ENCODE results near the gene TCTN1. TPM values are rescaled to one million over a fixed set of nuclear protein-coding genes. Genes with fewer than 3 reads are reported as not detected.
"Not testable (repeated sequence)": the region's sequence is repeated elsewhere in the genome, so short reads cannot be mapped to it uniquely, and the experiment has no call there.

The TCTN1 gene
- total RNA-seq, 1 donor from 2014 or later = 20.7 TPM

DNA sequence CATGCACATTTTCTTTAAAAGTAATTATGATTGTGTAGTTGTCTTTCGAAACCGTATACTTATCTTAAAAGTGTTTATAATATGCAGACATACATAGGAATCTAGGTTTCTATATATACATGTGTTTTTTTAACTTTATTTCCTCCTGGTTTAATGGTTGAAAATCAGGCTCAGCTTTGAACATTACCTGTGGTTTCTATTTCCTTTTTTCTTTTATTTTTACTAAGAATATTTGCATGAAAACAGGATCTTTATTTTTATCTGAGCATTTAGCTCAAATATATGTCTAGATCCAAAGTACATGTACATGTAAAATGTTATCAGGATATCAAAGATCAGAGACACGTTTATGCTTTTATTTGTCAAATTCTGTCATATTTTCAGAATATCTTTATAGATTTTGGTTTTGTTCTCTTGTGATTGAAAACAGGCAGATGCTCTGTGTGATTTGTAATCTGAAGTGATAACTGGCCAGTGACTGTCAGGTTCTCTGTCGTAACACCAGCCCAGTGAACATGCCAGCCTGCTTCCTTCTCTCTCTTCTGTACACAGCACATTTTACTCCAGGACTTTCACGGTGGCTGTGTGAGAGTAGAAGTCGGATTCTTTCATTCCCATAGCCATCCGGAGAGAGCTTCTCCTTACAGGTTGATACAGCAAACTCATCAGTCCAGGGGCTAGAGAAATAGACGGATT lies 13.7 kb downstream of the TCTN1 start:
- intact Hi-C loops (cut with DNase I) = no loop called here
- DNase-seq (ENCODE audit: low spot score) = no peak

DNA sequence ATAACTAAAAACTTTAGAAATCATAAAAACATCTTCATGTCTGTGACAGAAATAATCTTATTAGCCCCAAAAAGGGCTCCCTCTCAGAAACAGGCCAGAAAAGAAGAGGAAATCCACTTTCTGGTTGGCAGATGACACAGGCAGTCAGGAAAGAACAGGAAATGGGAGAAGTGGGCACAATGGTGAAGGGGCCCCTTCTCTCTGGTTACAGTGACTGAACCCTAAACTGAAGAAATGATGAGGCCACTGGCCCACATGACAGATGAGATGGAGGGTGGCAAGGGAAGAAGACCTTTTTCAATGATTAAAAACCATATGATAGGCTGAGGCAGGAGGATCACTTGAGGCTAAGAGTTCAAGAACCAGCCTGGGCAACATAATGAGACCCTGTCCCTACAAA lies 21.1 kb downstream of the TCTN1 start:
- no peak for DNase-seq (ENCODE audit: low spot score)
- intact Hi-C loops (cut with DNase I) = no loop called here

DNA sequence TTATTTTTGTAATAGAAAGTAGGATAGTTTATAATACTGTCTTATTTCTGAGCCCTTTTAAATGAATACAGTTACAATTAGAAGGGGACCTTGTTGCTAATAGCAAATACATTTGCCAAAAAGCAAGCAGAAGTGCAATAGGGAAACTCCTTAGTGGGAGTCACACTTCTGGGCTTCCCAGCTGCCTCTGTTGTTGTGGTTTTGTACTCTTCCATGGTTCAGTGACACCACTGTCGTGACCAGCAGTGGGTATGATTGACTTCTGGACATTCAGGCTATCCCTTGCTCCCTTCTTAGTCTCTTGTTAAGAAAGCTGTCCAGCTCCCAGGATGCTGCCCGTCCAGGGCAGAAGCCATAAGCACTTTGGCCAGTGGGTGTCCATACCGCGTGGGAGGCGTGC lies 22.6 kb downstream of the TCTN1 start:
- DNase-seq (ENCODE audit: low spot score) = no peak
- intact Hi-C loops (cut with DNase I) = no loop called here

DNA sequence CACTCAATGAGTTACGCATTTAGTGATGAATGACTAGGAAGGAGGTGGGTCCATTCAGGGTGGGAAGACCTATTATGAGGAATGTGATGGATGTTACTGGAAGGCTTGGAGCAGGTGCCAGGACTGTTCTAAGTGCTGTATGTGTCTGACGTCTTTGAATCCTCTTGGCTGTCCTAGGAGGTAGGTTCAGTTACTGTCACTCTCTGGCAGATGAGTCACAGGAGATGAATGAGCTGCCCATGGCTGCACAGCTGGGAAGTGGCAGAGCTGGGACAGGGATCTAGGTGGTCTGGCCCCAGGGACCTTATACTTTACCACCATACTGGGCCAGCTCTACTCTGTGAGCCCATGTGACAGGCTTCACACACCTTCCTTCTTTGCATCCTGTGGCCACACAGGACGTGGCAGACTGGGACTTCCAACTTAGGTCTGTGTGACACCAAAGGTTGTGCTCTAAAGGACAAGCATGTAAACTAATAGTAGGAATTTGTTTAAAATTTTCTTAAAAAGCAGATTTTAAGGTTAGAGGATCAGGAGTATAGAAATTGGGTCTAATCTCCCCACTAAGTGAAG lies 24.0 kb downstream of the TCTN1 start:
- no peak for DNase-seq (ENCODE audit: low spot score)
- intact Hi-C loops (cut with DNase I) = no loop called here

DNA sequence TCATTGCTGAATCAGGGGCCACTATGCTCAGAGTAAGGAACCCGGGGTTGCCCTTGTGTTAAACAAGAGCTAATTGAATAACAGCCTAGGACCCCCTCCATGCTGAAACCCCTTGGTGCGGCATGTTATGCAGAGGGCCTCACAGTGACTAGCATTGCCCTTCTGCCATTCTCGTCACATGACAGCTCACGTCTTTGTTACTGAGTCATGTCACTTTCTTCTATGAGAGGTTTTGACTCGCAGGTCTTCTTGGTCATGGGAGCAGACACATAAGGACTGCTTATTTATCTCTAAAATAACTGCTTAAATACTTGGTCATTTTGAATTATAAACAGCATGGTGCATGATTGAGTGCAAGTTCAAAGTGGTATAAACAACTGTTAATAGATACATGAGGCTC lies 24.9 kb downstream of the TCTN1 start:
- intact Hi-C loops (cut with DNase I) = no loop called here
- DNase-seq (ENCODE audit: low spot score) = no peak

DNA sequence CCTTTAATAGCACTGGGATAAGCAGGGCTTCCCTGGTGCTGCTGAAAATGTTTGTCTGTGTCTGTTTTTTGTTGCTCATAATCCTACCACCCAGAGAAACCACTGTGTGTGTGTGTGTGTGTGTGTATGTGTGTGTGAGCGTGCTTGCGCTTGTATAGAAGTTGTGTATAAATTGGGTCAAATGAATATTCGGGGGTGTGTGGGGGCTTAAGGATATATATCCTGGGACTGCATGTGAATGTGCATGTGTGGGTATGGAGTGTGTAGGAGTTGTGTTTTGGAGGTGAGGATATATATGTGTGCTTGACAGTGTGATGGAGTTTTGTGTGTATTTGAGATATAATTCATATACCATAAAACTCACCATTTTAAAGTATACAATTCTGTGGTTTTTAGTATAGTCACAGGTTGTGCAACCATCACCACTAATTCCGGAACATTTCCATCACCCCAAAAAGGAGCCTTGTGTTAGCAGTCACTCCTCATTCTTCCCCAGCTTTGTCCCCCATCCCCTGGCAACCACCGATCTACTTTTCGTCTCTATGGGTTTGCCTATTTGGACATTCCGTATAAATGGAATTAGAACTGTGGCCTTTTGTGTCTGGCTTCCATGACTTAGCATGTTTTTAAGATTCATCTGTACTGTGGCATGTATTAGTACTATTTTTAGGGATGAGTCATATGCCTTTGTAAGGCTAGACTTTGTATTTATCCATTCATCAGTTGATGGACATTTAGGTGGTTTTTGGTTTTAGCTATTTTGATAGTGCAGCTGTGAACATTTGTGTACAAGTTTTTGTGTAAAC lies 25.6 kb downstream of the TCTN1 start:
- intact Hi-C loops (cut with DNase I) = no loop called here
- no peak for DNase-seq (ENCODE audit: low spot score)

DNA sequence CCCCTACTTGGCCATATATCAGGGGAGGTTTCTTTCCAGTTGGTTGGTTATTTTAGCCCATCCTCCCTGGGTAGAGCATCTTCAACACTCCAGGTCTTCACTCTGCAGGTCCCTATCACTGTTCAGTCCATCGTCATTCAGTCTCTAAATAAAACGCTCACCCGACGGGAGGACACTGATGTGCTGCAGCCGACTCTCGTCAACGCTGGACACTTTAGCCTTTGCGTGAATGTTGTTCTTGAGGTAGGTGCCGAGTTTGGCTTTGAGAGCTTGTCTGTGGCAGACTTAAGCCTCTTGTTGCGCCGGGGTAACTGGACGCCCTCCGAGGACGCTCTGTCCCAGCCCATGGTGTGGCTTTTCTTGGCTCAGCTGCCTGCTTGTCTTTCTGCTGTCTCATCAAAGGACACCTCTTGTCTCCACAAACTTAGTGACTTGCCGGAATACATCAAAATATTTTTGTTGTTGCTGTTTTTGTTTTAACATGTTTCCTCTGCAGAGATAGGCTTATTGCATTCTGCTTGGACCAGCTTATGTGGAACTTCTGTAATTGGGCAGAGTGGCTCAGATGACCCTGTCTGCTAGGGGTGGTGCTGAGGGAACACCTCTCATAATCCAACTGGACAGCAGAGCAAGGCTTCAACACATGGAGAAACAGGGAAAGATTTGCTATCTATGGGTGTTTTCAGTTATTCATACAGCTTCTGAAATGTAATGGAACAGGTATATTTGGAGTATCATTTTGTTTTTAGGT lies 26.5 kb downstream of the TCTN1 start:
- DNase-seq (ENCODE audit: low spot score) = no peak
- intact Hi-C loops (cut with DNase I) = no loop called here

DNA sequence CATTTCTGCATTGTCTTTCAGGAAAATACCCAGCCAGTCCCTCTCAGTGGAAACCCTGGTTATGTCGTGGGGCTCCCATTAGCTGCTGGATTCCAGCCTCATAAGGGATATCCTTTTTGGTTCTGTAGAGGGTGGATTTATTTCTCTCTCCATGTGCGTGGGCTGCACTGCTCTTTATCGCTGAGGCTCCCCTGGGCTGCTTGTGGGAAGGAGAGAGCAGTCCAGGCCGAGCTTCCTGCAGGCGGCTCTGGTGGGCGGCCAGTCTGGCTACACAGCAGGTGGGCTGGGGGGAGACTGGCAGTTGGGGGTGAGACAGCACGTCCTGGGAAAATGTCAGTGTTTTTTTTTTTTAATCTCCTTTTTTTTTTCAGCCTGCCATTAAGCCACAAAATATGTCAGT lies 27.6 kb downstream of the TCTN1 start:
- intact Hi-C loops (cut with DNase I) = no loop called here
- DNase-seq (ENCODE audit: low spot score) = no peak

DNA sequence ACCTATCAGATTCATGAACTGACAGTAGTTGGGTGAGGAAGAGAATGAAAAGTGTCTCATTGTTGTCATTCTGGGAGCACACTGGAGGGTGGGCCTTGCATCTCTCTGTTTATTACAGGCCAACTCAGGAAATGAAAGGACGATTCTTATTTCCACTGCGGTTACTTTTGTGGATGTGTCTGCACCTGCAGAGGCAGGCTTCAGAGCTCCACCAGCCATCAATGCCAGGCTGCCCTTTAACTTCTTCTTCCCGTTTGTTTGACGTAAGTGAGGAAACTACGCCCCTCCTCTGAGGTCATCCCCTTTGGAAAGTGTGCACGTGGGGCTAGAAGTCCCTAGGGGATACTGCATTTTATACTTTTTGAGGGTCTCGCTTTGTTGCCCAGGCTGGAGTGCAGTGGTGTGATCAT lies 33.7 kb downstream of the TCTN1 start:
- intact Hi-C loops (cut with DNase I) = no loop called here
- no peak for DNase-seq (ENCODE audit: low spot score)

DNA sequence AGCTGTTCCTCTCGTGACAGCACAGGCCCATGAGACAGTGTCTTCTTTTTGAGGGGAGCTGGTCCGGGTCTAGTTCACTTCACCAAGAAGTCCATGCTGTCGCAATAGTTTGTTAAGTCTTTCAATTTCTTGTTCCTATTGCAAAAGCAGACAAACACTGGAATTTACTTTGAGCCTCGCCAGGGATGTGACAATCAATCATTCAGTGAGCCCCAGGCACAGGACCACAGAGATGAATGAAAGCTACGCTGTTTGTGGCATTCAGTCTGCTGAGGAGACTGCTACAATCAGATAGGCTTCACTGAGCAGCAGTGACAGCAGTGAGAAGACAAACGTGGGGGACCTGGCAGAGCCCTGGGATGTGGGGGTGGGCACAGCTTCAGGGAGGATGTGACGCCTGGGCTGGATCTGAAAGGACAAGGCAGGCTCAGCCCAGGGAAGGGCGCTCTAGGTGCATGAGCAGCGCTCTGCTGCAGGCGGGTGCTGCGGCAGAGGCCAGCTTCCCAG lies 35.5 kb downstream of the TCTN1 start:
- intact Hi-C loops (cut with DNase I) = no loop called here
- no peak for DNase-seq (ENCODE audit: low spot score)

DNA sequence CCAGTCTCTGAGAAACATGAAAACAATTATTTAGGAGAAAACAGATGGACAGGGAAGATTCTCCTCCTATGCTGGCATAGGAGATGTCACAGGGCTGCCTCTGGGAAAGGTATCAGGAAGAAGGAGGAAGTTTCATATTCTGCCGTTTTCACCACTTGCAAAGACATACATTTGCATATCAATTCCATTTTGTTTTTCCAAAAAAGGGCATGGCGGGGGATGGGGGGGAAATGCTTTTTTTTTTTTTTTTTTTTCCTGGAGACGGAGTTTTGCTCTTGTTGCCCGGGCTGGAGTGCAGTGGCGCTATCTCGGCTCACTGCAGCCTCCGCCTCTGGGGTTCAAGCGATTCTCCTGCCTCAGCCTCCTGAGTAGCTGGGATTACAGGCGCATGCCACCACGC lies 40.3 kb downstream of the TCTN1 start:
- intact Hi-C loops (cut with DNase I); DNase-seq (ENCODE audit: low spot score): not testable (repeated sequence)

DNA sequence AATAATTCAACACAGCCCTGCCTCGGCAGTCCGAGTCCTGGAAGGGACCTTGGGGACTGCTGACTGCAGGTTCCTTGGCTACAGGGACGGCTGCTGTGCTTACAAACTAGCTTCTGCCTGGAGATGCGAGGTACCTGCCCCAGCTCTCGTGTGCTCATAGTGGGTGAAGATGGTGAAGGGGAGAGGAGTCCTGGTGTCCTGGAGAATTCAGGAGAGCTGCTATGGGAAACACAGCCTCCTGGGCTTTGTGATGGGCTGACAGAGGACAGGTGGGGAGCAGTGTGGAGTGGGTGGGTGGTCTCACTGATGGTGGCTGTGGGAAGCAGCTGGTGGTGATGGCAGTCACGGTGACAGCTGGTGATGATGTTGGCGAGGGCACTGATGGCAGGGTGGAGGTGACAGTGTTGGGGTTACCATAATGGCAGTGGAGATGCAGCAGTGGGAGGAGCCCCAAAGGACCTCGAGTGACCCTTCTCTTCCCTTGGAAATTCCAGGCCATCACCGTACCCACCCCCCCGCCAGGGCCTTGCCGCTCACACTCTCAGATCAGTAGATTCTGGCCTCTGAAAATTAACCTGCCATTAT lies 42.2 kb downstream of the TCTN1 start:
- no peak for DNase-seq (ENCODE audit: low spot score)
- intact Hi-C loops (cut with DNase I) = no loop called here

DNA sequence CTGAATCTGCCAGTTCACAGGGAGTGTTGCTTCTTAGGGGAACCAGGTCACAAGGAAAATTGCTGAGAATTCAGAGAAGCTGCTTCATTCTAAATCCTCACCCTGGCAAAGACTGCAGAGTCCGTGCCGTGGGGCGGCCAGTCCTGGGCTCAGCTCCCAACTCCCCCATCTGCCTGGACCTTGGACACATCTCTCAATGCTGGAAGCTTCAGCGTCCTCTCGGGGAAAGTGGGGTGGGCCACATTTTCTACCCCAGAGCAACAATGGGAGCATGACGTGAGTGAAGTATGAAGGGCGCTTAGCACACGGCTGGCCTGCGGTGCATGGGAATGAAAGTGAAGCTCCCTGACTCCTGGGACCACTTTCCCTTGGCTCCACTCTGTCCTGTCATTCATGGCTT lies 43.8 kb downstream of the TCTN1 start:
- no peak for DNase-seq (ENCODE audit: low spot score)
- intact Hi-C loops (cut with DNase I) = no loop called here

DNA sequence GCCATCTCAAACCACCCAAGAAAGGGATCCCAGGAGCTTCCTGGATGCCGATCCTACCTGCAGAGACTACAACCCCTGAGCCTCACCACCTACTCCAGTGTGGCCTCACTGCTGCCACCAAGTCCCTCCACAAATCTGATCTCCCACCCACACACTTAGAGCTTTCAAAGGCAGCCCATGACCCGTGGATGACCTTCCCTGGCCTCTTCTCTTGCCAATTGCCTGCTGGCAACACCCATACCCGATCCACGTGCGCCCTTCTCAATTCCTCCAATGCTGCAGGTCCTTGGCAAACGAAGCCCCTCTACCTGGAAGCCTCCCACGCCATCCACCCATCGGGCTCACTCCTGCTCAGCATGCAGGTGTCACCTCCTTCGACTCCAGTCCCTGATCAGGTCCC lies 44.3 kb downstream of the TCTN1 start:
- DNase-seq (ENCODE audit: low spot score) = no peak
- intact Hi-C loops (cut with DNase I) = no loop called here

DNA sequence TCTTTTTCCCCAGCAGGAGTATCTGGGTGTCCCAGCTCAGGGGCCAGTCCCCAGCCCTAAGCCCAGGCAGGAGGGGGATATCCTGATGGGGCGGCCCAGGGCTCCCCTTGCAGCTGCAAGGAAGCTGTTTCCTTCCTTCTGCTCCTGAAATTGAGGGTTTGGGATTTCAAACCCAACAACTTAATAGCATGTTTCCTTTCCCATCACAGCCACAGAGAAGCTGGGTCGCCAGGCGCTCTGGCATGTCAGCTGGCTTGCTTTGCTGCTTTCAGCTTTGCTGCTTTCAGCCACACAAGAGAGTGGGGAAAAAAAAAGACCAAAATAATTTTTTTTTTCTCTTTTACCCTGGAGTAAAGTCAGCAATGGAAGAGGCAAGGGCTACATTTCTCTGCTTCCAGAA lies 44.9 kb downstream of the TCTN1 start:
- intact Hi-C loops (cut with DNase I) = no loop called here

DNA sequence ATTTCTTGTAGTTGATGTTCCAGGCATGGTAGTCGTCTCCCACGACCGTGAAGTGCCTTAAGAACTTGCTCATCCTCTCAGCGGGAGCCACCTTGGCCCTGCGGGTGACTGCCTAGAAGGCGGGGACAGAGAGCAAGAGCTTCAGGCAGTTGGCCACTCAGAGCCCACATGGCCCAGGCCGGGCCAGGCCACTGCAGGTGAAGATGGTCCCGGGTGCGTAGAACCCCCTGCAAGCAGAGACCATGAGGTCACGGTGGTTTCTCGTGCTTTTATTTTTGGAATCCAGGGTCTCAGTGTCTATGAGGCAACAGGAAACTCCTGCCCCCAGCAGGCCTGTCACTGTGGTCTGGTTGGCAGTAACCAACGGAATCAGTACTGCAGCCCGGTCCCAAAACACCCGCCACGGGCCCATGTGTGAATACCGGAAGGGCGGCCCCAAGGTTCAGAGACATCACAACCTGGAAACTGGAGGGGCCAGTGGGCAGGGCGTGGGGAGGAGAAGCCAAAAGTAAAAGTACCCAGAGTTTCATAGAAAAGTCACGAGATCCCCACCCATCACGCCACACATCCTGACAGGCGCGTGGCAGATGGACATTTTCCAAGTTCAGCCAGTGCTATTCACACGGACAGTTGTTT lies 47.5 kb downstream of the TCTN1 start:
- DNase-seq (ENCODE audit: low spot score) = no peak
- intact Hi-C loops (cut with DNase I) = no loop called here

More for the DNA sequence above, 44.9 kb downstream of the TCTN1 start:
- no peak for DNase-seq (ENCODE audit: low spot score)

DNA sequence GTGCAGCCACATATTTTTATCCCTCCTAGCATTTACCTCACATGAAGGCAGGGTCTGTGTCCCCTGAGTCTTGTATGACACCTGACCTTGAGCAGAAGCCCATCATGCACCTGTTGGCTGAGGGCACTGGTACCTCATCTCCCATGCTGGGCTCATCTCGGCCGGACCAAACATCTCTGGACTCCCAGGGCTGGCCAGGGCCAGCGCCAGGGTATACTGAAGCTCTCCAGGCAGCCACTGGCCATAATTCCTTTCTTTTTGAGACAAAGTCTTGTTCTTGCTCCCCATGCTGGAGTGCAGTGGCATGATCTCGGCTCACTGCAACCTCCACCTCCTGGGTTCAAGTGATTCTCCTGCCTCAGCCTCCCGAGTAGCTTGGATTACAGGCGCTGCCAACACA lies 53.0 kb downstream of the TCTN1 start:
- intact Hi-C loops (cut with DNase I) = no loop called here
- no peak for DNase-seq (ENCODE audit: low spot score)

DNA sequence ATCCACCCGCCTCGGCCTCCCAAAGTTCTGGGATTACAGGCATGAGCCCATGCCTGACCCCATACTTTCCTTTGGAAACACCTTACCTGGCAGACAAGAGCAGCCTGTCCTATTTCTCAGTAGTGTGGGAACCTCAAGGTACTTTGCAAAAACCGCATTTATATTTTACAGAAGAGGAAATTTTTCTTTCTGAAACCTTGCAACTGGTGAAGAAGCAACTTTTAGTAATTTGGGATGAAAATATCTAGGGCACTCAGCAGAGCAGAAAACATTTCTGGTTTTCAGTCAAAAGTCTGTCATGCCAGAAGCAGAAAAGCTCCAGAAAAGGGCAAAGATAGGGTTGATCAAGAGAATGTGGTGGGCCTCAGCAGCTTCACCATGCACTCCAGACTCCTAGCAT lies 53.7 kb downstream of the TCTN1 start:
- DNase-seq (ENCODE audit: low spot score) = no peak
- intact Hi-C loops (cut with DNase I) = no loop called here

DNA sequence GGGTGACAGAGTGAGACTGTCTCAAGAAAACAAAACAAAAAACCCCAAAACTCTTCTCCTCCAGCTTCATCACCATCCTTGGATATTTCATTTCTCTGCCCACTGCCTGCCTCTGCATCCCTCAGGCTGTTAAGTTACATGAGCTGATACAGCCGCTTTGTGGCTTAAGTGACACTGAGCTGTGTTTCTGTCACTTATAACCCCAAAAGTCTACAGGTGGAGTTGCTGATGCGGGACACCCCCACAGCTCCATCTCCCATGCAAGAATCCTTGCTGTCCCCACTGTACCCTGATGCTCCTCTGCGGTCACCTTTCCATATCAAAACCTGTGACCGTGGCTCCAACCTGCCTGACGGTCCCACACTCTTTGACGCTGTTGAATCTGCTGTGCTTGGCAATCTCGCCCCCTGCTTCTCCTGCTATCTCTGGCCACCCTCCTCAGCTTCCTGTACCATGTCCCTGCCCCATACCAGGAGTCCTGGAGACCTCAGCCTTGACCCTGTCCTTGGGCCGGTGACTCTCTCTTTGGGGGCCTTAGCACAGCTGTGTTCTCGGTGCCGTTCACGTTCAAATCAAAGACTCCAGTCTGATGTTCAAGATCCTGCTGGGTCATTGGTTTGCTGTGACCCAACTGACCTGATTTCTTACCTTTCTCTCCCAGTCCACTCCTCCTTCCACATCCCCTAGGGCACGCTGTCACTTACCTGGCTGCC lies 54.7 kb downstream of the TCTN1 start:
- intact Hi-C loops (cut with DNase I) = no loop called here
- no peak for DNase-seq (ENCODE audit: low spot score)

Data from cardiac septum (tissue), 1 donor.